Calu3 (cell line): ENCODE data around the gene STX12. TPM values are rescaled to one million over a fixed set of nuclear protein-coding genes. Genes with fewer than 3 reads are reported as not detected.

Source experiments
- BruUV-seq: library from RNA; stranded (reverse); fragments of 400-500 nt; replicated peaks from 2 replicates; lab custom pipeline; 2021; lab: Mats Ljungman, UMichigan
- CTCF ChIA-PET: fragments of 300-600 bp; sonication (Branson Sonifier 250); formaldehyde crosslinking; loops from one replicate; lab custom pipeline; 2022; ENCODE audit warnings: antibody characterized with exemption; lab: Charles Lee
- DNase-seq: peaks from one replicate; pipeline ENCODE4 v3.0.0; 2022
- H3K27ac Mint-ChIP-seq: one replicate; pipeline ENCODE4 v1.8.0; 2022; ENCODE audit warnings: mixed read lengths; ENCODE audit not compliant: unreplicated experiment
- H3K27me3 Mint-ChIP-seq: one replicate; pipeline ENCODE4 v1.8.0; 2022; ENCODE audit warnings: mixed read lengths; ENCODE audit not compliant: unreplicated experiment
- H3K36me3 Mint-ChIP-seq: one replicate; pipeline ENCODE4 v1.8.0; 2022; ENCODE audit warnings: mild to moderate bottlenecking, moderate library complexity, mixed read lengths; ENCODE audit not compliant: insufficient read depth, unreplicated experiment
- H3K4me1 Mint-ChIP-seq: one replicate; pipeline ENCODE4 v1.8.0; 2022; ENCODE audit warnings: mild to moderate bottlenecking, low read depth, mixed read lengths; ENCODE audit not compliant: unreplicated experiment
- H3K4me3 Mint-ChIP-seq: one replicate; pipeline ENCODE4 v1.8.0; 2022; ENCODE audit warnings: mild to moderate bottlenecking, low read depth, moderate library complexity, mixed read lengths; ENCODE audit not compliant: unreplicated experiment
- H3K9me3 Mint-ChIP-seq: one replicate; pipeline ENCODE4 v1.8.0; 2022; ENCODE audit warnings: low read depth, mixed read lengths; ENCODE audit not compliant: unreplicated experiment
- intact Hi-C: fragments of 100-400 bp; cut with micrococcal nuclease; formaldehyde crosslinking; loops from one replicate; pipeline ENCODE4 v1.10.0; 2022; ENCODE audit not compliant: unreplicated experiment
- total RNA-seq: library from RNA; stranded (reverse); gene quantifications from 2 replicates; pipeline ENCODE4 v1.2.3, GENCODE V29; 2022
- TF ChIP-seq, protein P1 (sequence below): fragments of 200-600 bp; IDR thresholded peaks from one replicate; pipeline ENCODE4 v1.8.0; 2022; ENCODE audit warnings: antibody characterized with exemption; ENCODE audit not compliant: unreplicated experiment

Gene STX12
- total RNA-seq, 1 experiment from 2014 or later = 23.4 TPM

DNA sequence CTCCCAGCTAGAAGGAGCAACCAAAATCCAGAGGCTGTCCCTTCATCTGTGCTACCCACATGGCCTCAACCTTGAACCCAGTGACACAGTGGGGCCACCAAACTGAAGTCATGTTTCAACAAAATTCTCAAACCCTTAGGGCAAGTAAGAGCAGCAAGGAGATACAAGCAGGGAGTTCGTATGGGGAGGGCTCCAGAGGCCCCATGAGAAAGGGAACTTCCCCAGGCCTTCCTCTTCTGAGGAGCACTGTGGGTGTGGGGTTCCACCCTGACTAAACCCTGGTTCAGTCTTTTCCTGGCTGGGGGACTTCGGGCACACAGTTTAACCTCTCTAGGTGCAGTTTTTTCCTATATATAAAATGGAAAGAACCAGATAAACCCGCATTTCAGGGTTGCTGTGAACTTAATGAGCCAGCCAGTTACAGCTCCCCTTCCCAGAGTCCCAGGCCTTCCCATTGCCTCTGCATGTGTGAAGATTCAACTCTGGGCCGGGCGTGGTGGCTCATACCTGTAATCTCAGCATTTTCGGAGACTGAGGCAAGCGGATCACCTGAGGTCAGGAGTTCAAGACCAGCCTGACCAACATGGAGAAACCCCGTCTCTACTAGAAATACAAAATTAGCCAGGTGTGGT lies 91.4 kb downstream of the STX12 start:
- Mint-ChIP-seq H3K4me1 (no peaks in the 10 kb centered on the region), H3K36me3 (no peaks in the 10 kb centered on the region), H3K27ac (no peak overlapping the region), H3K4me3 (no peak overlapping the region), H3K9me3 (no peaks in the 10 kb centered on the region), H3K27me3 (peaks cover 3% of the 10 kb centered on the region)
- no peak for DNase-seq
- TF ChIP-seq, protein P1, sequence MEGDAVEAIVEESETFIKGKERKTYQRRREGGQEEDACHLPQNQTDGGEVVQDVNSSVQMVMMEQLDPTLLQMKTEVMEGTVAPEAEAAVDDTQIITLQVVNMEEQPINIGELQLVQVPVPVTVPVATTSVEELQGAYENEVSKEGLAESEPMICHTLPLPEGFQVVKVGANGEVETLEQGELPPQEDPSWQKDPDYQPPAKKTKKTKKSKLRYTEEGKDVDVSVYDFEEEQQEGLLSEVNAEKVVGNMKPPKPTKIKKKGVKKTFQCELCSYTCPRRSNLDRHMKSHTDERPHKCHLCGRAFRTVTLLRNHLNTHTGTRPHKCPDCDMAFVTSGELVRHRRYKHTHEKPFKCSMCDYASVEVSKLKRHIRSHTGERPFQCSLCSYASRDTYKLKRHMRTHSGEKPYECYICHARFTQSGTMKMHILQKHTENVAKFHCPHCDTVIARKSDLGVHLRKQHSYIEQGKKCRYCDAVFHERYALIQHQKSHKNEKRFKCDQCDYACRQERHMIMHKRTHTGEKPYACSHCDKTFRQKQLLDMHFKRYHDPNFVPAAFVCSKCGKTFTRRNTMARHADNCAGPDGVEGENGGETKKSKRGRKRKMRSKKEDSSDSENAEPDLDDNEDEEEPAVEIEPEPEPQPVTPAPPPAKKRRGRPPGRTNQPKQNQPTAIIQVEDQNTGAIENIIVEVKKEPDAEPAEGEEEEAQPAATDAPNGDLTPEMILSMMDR = no peak
- intact Hi-C loops = no loop called here
- CTCF ChIA-PET = interaction anchor here (1.0 kb wide), 1 partner anchor 33 kb away, joined by 5 read pairs; no protein-coding TSS in a partner anchor
- no TSS peak for BruUV-seq

- H3K9me3 Mint-ChIP-seq = no peaks in the 10 kb centered on the region
- BruUV-seq = no TSS peak
- no peak overlapping the region for H3K4me3 Mint-ChIP-seq
- no peaks in the 10 kb centered on the region for H3K36me3 Mint-ChIP-seq
- no peak for DNase-seq
- H3K4me1 Mint-ChIP-seq = no peaks in the 10 kb centered on the region
- no peak overlapping the region for H3K27ac Mint-ChIP-seq
- intact Hi-C loops = no loop called here
- no peaks in the 10 kb centered on the region for H3K27me3 Mint-ChIP-seq
- CTCF ChIA-PET = no interaction called here
- TF ChIP-seq, protein P1 = no peak
These were observed 92.8 kb downstream of the STX12 start for GRCh38 chr1:27865821-27866220.

GRCh38 chr1:27868556-27868931 lies 95.5 kb downstream of the STX12 start:
- intact Hi-C loops = no loop called here
- DNase-seq = no peak
- Mint-ChIP-seq H3K27me3 (no peaks in the 10 kb centered on the region), H3K9me3 (no peaks in the 10 kb centered on the region), H3K36me3 (peaks cover 10% of the 10 kb centered on the region), H3K4me1 (peaks cover 9% of the 10 kb centered on the region), H3K4me3 (no peak overlapping the region), H3K27ac (no peak overlapping the region)
- CTCF ChIA-PET = no interaction called here
- TF ChIP-seq, protein P1 = no peak
- BruUV-seq = no TSS peak

- BruUV-seq = no TSS peak
- intact Hi-C loops = no loop called here
- Mint-ChIP-seq H3K36me3 (peaks cover 10% of the 10 kb centered on the region), H3K4me3 (no peak overlapping the region), H3K27me3 (no peaks in the 10 kb centered on the region), H3K27ac (no peak overlapping the region), H3K4me1 (peaks cover 9% of the 10 kb centered on the region), H3K9me3 (no peaks in the 10 kb centered on the region)
- CTCF ChIA-PET = interaction anchor here (0.6 kb wide), 1 partner anchor 176 kb away, joined by 5 read pairs; no protein-coding TSS in a partner anchor
- DNase-seq = no peak
- TF ChIP-seq, protein P1 = no peak
These were observed 96.1 kb downstream of the STX12 start for GRCh38 chr1:27868932-27869718.
